HG02610 (cell line): ENCODE results near the gene PCSK6.

ENCODE experiments used
- ATAC-seq: cut with Tn5 transposase; IDR thresholded peaks from one replicate; pipeline ENCODE4 v1.9.1; 2021; ENCODE audit warnings: mild to moderate bottlenecking, moderate library complexity; ENCODE audit not compliant: unreplicated experiment

Gene PCSK6

DNA sequence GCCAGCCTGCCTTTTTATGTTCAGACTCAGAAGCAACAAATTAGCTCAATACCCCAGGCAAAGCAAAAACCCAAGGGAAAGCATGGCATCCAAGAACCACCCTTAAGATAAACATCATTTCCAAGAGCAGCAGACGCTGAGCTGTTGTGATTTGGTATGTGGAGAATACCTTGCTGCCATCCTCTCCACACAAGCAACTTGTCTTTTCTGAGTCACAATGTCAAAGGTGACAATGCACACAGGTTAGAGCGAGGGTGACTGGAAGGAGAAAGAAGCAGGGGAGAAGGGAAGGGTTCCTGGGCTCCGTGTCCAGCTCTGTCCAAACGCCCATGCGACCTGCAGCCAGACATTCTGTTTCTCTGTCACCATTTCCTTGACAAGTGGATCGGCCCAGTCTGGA lies 6.0 kb downstream of the PCSK6 start:
- ATAC-seq: no peak

DNA sequence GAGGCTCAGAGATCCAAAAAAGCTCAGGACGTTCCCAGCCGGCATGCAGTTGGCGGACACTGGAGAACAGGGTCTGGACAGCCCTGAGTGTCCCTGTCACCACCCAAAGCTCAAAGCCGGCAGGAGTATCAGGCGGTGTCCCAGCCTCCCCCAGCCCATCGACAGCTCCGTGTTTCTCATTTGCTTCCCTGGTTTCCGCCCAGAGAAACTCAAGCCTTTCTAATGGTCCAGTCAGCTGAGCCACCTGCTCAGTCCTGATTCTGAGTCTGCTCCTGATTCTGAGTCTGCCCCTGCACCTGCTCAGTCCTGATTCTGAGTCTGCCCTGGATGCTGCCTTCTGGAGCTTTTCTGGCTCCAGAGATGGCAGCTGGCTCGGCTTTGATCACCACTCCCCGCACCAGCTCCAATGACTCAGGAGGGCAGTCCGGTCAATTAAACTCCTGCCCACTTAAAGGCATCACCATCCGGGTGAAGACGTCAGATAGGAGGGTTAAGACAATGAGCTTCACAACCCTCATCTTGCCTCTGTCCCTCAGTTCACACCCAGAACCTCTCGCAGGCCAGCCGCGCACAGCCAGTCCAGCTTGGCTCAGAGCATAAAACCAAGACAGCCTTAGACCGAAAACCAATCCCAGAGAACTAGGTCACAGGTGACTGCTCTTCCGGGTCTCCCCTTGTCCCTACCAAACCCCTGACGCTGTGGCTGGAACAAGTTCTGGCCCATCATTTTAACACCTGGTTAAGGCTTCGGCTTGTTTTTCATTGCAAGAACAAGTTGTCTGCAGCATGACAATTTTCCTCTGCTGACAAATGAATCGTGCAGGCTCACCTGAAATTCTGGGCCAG lies 6.8 kb downstream of the PCSK6 start:
- ATAC-seq: no peak

DNA sequence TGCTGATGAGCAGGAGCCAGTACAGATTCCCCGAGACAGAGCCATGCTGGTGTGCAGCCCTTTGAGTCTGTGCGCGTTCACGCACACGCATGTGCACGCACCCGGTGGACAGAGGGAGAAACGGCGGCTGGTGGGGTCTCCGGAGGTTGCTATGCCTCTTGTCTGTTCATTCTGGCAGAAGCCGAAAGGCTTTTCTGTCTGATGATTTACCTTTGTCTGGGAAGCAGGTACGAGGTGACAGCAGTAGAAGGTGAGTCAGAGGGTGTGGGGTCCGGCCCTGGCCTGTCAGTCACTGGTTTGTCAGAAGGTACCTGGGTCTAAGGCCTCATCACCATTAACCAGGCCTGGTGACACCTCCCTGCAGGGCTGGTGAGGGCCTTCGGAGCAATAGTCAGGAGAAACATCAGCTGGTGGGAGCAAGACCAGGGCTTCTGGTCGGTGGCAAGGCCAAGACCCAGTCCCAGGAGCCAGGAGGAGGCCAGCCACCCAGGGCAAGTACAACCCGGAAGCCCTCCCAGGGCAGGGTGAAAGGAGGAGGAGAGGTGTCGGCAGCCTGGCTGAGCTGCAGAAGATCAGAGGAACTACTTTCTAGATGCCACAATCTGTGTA lies 7.5 kb downstream of the PCSK6 start:
- ATAC-seq: no peak

DNA sequence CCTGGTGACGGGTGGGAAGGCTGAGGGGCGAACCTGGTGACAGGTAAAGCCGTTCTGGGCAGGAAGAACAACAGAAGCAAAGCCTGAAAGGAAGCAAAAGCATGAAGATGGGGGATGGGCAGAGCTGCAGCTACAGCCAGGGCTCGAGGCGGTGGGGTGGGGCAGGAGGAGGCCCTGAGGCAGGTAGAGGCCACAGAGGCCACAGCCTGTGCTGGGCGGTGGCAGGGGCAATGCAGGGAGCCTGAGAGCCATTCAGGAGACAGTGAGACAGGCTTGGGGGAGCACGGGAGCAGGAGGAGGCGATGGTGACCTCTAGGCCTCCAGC lies 8.2 kb downstream of the PCSK6 start:
- no peak for ATAC-seq

DNA sequence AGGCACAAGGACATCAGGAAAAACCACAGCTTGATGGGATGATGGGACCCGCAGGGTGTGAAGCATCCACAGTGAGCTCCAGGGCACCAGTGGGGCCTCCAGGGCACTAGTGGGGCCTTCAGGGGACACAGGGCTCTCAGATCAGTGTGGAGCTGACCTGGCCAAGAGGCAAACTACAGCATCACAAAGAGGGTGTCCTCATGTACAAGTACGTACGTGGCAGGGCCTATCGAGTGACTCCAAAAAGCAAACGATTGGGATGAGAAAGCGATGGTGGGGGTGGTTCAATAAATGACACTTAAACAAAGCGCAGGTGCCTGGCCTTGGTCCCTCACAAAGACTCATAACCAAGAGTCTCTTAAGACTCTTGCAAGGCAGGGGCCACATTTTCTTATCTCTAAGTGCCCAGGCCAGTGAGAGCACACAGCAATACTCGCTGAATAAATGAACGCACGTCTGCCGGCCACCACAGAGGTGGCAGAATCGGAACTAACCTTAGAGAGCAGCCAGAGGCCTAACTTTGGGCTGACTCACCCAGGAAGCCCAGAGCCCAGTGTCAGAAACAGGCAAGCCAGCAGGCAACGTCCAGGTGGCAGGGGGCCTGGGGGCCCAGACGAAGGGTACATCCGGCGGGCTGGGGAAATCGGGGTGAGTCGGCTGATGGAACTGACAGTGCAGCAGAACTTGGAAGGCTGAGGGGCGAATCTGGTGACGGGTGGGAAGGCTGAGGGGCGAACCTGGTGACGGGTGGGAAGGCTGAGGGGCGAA lies 8.7 kb downstream of the PCSK6 start:
- ATAC-seq: no peak

DNA sequence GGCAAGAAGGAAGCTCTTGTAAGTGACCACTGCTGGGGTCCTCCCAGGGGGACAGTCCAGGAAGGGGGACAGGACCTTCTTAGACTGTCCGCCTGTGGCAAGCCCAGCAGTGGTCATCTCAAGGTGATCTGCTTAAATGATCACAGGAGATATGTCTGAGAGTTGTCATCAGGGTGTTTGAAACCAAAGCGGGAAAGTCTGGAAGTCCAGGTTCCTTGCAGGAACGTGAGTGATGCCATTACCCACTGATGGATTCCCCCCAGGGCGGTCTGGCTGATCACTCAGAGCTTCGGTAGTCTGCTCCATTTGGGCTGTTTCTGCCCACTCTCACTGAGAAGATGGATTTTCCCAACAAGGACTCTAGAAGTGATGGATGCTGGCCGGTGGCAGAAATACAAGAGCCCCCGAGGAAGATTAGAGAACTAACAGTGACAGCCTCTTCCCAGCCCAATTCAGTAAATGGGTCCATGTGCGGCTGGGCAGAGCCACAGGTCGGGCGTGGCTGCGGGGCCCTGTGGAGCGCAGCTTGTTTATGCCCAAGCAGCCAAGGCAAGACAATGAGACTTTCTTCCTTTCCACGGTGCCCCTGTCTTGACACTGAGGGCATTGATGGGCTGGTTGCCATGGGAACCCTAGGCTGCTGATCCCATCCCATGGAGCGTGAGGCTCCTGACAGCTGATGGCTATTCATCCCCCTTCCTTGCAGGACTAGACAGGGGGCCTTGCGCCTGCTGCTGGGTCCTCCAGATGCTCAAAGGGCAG lies 9.5 kb downstream of the PCSK6 start:
- no peak for ATAC-seq

DNA sequence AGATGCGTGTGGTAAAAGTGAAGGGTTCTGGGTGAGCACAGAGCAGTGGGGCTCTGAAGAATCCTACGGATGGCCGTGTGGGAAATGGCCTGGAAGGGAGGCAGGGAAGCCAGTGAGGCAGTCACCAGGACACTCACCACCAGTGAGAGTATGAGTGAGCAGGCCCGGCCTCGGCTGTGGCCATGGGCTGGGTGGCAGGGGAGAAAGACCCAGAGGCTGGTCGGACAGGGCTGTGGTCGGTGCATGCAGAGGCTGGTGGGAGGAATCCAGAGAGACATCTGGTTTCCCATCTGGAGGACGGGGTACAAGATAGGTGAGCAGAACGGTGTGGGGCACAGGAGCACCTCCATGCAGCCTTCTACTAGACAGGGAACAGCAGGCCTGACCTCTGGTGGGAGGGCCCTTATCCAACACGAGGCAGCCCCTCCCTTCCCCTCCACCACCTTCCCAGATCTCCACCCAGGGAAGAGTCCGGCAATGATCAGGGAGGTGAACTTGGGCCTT lies 10.1 kb downstream of the PCSK6 start:
- ATAC-seq: no peak

DNA sequence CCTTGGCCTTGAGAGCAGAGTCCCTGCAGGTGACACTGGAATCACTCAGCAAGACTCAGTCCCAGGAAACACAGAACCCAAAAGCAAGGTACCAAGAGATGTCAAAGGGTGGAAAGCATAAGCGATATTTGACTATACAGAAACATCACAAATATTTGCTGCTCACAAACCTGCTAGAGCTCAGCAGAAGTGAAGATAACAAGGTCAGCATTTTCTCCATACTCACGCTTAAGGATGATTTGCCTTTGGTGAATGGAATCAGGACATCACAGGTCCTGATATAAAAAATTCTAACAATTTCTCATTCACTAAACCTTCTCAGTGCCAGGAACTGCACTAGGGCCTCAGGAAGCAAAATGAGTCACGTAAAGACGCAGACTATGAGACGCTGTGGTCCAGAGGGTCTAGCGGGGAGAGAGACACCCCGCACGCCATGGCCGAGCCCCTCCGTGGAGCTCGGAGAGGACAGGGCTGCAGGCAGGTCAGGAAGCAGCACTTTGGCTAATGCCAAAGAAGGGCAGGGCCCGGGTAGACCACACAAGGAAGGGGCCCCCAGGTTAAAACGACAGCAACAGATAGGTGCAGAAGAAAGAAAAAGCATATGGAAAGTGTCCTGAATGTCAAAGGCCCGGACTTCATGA lies 10.7 kb downstream of the PCSK6 start:
- ATAC-seq: no peak

DNA sequence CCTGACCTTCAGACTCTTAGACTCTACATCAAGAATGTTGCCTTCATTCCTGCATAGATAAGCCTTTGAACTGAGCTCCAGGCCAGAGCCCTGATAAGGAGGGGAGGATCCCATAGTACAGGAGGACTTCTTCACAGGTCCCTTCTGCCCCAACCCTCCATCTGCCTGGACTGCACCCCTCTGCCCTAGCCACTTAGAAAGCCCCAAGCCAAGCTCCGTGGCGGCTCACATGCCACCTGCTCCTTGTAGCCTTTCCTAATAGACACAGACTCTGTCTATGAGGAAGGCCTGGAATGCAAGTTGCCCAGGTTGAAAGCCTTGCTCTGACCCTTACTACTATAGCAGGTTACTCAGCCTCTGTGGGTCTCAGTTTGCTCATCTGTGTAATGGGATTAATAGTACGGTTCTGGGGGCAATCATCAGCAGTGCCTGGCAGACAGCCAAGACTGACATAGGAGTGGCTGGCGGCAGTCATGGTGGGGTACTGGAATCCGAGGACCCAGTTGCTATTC lies 11.6 kb downstream of the PCSK6 start:
- no peak for ATAC-seq

DNA sequence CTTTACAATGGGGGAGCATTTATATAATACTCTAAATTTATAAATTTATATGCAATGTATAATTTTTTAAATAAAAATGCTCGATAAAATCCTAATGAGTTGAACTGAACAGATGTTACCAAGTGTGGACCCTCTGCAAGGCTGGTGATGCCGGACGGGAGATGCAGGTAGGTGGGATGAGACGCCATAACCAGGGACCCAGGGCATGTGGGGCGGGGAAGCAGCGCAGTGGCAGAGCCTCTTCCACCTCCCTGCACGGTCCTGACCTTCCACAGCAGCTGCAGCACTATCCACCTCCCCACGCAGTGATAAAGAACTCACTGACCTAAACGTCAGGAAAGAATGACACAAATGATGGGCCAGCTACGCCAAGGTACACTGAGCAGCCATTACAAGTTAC lies 12.8 kb downstream of the PCSK6 start:
- ATAC-seq: no peak

DNA sequence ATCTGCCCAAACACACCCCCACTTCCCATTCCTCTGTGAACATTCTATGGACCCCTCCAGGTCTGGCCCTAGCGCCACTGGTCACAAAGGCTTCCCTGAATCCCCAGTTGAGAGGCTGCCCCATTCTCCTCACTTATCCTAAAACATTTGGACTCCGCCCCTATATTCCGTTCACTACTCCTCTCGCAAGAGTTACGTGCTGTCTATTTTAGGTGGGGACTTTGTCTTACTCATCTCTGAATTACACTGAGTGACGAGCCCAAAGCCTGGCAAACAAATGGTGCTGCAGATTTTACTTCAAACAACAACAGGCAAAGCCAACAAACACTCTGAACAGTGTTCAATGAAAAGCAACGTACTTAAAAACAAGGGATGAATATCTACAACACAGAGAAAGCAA lies 14.5 kb downstream of the PCSK6 start:
- ATAC-seq: no peak

DNA sequence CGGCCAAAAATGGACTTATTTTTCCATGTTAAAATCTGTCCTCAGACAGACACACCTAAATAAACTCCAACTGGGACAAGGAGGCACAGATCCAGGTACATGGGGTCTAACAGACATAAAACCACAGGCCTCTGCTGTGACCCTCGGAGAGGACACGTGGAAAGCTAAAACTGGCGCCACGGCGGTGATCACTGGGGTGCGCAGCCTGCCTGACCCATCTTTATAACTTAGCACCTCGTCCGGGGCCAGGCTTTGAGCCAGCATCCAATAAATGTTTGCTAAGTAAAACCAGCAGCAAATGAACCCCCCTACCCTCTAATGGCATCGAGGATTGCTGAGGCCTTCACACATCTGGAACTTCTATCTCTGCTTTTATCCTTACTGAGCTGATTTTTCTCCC lies 15.3 kb downstream of the PCSK6 start:
- no peak for ATAC-seq

DNA sequence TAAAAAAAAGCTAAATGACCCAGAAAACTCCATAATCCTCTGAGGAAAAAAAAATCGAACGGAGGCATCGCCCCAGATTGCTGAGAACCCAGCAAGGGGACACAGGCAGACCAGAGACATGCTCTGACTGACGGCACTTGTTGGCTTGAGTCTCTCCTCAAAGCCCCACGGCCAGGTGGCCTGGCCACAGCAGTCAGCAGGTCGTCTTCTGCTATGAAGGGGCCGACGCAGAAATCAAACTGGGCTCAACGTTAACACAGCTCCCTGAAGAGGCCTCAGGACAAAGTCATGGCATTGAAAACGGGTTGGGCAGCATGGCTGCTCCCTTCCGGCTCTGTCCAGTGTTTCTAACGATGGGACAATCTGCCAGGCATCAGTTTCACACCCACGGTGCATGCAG lies 17.5 kb downstream of the PCSK6 start:
- ATAC-seq: no peak

DNA sequence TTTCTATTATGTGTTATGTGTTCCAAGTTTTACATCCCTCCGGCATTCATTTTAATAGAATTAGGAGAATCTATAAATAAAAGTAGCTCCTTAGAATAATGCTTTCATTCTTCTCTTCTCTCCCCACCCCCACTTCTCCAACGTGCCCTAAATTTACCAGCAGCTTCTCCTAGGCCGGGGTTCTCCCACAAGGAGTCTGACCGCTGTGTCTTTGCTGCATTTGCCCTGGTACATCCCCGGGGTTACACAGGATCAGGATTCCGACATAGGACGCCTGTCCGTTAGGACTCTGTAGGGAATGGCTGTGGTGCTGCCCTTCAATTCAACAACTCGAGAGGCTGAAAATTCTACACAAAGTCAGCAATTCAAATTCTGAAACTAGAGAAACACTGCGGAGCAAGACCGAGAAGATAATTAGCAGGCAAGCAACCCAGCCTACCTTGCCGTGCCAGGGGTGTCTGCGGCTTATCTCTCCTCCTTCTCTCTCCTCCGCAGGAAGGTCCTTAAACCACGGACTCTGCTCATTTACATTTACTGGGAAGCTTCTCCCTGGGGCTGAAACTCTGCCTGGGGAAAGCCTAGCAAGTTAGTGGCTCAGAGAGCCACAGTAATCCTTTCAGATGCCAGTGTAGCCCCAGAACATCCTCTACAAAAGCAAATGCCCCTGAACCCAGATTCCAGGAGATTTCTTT lies 18.8 kb downstream of the PCSK6 start:
- no peak for ATAC-seq

DNA sequence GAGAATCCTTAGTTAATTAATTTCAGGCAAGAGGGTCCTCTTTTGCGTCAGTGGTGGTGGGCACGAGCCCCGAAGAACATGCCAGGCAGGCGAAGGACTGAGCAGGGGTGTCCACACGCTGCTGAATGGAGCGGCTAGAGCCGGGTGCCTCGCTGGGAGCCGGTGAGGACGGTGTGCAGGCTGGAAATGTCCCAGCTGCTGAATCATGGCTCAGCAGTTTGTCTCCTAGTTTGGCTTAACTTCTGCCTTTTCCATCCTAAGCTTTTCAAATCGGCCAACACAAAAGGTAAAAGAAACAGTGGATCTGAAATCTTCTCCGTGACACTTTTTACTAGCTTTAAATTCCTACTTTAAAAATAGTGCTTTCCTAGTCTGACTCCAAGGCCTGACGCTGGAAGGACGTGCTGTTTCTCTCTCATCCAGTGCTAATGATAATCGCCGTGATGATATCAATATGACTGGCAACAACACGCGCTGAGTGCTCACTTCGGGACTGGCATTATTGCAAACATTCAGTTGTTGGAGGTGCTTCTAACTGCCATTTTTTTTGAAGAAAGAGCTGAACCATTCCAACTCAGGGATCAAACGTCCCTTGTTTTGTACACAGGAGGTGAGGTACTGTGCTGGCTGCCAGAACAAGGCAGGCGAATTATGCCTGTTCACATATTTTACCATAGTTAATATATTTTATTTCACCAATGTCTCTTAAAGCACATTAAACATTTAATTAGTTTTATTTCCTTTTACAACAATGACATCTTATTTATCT lies 19.8 kb downstream of the PCSK6 start:
- ATAC-seq: no peak

DNA sequence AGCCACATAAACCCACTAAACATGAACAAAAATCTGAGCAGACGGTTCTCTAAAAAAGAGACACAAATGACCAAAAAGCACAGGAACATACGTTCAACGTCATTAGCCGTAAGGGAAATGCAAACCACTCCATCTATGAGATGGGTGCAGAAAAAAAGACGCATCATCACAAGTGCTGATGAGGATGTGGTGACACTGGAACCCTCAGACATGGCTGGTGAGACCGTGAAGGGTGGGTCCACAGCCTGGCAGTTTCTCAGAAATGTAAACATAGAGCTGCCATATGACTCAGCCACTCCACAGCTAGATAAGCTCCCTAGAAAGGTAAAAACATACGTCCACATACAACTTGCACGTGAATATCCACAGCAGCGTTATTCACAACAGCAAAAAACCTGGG lies 23.3 kb downstream of the PCSK6 start:
- ATAC-seq: no peak

DNA sequence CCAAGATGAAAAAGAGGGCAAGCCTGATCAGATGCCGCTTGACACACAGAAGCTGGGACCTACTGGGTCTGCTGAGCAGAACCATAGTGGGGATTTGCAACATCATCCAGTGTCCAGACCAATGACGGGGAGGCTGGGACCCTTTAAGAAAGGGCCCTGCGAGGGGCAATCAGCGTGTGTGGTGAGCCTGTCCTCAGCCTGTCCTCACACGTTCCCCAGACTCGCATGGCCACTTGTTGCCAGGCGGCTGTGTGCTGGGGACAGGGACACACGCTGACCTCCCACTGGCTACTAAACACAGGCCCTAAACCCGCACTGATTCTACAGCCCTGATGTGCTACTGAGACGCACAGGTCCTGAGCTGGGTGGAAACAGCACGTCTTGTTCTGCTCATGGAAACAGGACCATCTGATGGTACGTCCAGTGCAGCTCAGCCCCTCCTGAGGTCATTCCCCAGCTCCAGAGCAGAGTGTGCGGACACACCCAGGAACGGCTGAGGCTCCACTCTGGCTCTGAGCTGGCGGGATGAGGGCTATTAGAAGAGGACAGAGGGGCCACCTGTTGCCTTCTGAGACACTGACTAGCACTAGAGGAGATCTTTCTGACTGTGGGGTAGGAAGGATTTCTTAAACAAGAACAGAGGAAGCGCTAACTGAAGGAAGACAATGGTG lies 24.4 kb downstream of the PCSK6 start:
- ATAC-seq: no peak

DNA sequence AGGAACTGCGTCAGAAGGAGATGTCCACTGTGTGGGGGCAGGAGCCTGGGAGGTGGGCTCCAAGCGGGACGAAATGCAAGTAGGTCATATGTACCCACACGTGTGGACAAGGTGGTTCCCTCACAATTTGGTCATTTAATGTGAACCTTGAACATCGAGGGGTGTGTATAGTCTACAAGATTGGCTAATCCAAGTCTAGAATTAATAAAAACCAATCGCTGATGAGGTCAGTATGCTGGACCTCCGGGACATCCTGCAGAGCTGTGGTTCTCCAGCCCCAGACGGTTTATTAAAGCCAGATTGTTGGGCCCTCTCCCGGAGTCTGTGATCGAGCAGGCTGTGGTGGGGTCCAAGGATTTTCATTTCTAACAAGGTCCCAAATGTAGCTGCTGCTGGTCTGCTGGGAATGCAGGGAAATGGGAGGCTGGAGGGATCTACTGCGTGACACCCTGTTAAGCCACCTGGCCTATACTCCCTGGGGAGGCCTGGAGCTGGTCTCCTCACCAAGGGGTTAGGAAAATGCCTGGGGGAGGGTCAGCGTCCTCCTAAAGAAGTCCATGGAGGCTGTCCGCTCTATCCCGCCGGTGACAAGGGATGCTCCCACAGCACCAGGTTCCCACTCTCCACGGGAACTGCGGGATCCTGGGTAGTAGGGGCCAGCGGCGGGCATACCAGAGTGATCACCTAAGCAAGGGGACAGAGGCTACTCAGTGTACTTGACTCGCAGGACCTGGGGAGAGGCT lies 25.1 kb downstream of the PCSK6 start:
- no peak for ATAC-seq
